ENCODE data around the gene SORCS2.

The SORCS2 gene

DNA sequence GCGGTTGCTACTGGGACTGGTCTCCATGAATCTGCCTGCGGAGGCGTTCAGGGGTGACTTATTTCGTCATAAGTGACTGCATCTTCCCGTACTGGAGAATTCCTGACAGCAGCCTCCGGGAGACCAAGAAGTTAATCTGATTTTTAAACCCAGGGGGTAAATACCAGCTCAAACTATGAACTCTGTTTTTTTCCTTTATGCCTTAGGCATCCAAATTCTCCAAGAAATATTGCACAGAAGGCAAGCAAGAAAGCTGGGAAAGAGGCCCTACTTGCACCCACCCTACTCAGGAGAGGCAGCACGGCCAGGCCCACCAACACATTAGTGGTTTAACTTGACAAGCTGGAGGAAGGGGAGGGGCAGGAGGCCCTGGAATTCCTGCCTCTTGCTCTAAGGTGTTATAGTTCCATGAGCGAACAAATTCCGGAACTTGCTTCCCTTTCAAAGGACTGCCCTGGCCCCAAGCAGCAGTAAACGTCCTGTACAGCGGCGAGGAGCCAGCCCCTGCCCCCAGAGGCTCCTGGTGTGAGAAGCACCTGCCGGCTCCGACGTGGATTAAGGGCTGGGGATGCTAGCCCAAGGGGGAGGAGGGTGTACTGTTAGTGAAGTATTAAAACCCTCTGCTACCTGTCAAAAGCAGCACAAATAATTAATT is 570.2 kb downstream of the SORCS2 start:
- no peak overlapping the region for H3K4me3 ChIP-seq (ENCODE audit: control insufficient read depth, low read depth, low read length)
- DNase-seq (ENCODE audit: low read depth): no peak
- TF ChIP-seq, protein P1, sequence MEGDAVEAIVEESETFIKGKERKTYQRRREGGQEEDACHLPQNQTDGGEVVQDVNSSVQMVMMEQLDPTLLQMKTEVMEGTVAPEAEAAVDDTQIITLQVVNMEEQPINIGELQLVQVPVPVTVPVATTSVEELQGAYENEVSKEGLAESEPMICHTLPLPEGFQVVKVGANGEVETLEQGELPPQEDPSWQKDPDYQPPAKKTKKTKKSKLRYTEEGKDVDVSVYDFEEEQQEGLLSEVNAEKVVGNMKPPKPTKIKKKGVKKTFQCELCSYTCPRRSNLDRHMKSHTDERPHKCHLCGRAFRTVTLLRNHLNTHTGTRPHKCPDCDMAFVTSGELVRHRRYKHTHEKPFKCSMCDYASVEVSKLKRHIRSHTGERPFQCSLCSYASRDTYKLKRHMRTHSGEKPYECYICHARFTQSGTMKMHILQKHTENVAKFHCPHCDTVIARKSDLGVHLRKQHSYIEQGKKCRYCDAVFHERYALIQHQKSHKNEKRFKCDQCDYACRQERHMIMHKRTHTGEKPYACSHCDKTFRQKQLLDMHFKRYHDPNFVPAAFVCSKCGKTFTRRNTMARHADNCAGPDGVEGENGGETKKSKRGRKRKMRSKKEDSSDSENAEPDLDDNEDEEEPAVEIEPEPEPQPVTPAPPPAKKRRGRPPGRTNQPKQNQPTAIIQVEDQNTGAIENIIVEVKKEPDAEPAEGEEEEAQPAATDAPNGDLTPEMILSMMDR (IDR thresholded peaks at IDR 0.05; ENCODE audit: control insufficient read depth, insufficient read depth, low read depth, low read length, missing control alignments): no peak

DNA sequence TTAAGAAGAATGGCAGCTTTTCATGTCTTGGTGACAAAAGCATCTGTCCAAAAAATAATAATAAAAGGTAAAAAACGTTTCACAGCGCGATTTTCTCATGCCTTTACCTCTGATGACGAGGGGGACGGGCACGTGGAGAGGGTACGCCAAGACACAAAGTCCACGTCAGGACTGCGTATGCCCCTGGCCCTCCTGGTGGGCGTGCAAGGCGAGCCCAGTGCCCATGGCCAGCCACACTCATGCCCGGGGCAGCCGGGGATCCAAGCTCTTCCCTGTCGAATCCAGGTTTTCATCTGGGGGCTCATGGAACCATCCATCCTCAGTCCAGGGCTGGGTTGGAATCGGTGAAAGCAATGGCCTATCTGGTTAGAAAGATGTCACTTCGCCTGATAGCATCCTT is 570.8 kb downstream of the SORCS2 start:
- TF ChIP-seq, protein P1 (IDR thresholded peaks at IDR 0.05; ENCODE audit: control insufficient read depth, insufficient read depth, low read depth, low read length, missing control alignments): no peak
- H3K4me3 ChIP-seq (ENCODE audit: control insufficient read depth, low read depth, low read length): no peak overlapping the region
- DNase-seq (ENCODE audit: low read depth): no peak

DNA sequence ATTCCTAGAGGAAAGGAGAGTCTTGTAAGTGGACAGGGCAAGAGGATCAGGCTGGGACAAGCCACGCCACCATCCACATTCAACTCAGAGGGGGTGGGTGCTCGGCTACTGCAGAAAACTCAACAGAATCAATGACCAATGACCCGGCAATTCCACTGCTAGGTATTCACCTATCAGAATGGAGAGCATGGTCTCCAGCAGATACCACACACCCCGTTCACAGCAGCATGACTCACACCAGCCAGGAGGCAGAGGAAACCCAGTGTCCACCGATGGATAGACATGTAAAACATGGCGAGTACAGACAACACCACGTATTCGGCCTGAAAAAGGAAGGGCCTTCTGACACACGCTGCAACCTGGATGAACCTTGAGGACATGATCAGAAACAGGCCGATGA is 571.5 kb downstream of the SORCS2 start:
- DNase-seq (ENCODE audit: low read depth): no peak
- TF ChIP-seq, protein P1 (IDR thresholded peaks at IDR 0.05; ENCODE audit: control insufficient read depth, insufficient read depth, low read depth, low read length, missing control alignments): no peak

DNA sequence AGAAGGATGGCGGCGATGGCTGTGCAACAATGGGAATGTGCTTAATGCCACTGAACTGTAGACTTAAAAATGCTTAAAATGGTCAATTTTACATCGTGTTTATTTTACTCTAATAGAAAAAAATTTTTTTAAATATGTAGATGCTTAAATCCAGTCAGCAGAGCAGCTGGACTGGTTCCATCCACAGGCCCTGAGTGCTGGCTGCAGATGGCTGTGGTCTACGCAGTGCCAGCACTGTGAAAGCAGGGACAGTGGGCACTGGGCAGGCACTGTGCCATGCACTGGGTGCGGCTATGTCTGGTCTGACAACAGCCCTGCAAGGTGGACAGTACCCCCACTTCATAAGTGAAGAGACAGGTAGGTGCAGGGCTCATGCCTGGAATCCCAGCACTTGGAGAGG is 572.1 kb downstream of the SORCS2 start:
- no peak overlapping the region for H3K4me3 ChIP-seq (ENCODE audit: control insufficient read depth, low read depth, low read length)
- DNase-seq (ENCODE audit: low read depth): no peak
- TF ChIP-seq, protein P1 (IDR thresholded peaks at IDR 0.05; ENCODE audit: control insufficient read depth, insufficient read depth, low read depth, low read length, missing control alignments): no peak

More for the DNA sequence above, 571.5 kb downstream of the SORCS2 start:
- H3K4me3 ChIP-seq (ENCODE audit: control insufficient read depth, low read depth, low read length): no peak overlapping the region

DNA sequence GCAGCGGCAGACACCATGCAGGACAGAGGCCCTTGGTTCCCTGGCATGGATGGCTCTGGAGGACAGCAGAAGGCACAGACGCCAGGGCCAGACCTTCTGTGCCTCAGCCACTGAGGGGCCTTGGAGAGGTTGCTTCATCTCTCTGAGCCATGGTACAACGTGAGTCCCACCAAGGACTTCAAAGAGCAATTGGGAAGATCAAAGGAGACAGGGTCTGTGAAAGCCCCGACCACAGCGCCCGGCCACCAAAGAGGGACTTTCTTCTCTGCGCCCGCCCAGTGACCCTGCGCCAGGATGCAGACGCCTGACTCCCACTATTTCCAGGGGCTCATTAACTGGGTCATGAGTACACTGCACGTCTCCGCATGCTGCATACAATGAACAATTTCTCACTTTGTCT is 573.3 kb downstream of the SORCS2 start:
- TF ChIP-seq, protein P1 (IDR thresholded peaks at IDR 0.05; ENCODE audit: control insufficient read depth, insufficient read depth, low read depth, low read length, missing control alignments): no peak
- H3K4me3 ChIP-seq (ENCODE audit: control insufficient read depth, low read depth, low read length): no peak overlapping the region
- no peak for DNase-seq (ENCODE audit: low read depth)

DNA sequence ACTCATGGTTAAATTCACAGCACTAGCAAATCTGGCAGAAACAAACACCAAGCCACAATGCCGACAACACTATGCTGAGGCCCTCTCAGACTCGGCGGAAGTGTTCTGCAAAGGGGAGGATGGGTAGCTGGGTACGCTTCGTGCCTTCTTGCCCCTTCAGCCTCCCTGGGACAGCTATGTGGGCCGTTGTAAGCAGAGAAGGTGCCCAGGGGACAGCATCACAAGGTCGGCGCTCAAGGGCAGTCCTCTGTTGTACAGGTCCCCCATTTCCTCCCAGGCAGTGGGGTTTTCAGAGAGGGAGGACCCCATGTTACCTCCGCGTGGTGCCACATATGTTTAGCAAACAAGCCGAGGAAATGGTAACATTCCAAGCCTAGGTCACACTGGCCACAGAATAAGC is 573.7 kb downstream of the SORCS2 start:
- DNase-seq (ENCODE audit: low read depth): no peak
- TF ChIP-seq, protein P1 (IDR thresholded peaks at IDR 0.05; ENCODE audit: control insufficient read depth, insufficient read depth, low read depth, low read length, missing control alignments): no peak
- H3K4me3 ChIP-seq (ENCODE audit: control insufficient read depth, low read depth, low read length): no peak overlapping the region
